Sigmoid colon (tissue), 7 donors: ENCODE measurements around the gene ZBTB24. TPM values are rescaled to one million over a fixed set of nuclear protein-coding genes. Genes with fewer than 3 reads are reported as not detected.

ENCODE experiments used
- DNase-seq: peaks from one replicate; pipeline ENCODE4 v3.0.0-alpha.2; 2019
- H3K27ac ChIP-seq, 4 donors: fragments of 200-600 bp; sonication (generic); one replicate each; pipeline ENCODE4 v1.5.1; 2016 to 2019; ENCODE audit warnings: mild to moderate bottlenecking in 1 of 4
- H3K27me3 ChIP-seq, 3 donors: fragments of 200-600 bp; sonication (generic); one replicate each; pipeline ENCODE4 v1.5.1; 2019; ENCODE audit warnings: mild to moderate bottlenecking in 1 of 3
- H3K36me3 ChIP-seq, 4 donors: fragments of 200-600 bp; sonication (generic); one replicate each; pipeline ENCODE4 v1.5.1; 2016 to 2019
- H3K4me1 ChIP-seq, 4 donors: fragments of 200-600 bp; sonication (generic); one replicate each; pipeline ENCODE4 v1.5.1; 2017 to 2019
- H3K4me3 ChIP-seq, 4 donors: fragments of 200-600 bp; sonication (generic); one replicate each; pipeline ENCODE4 v1.5.1; 2017 to 2019; ENCODE audit warnings: mild to moderate bottlenecking in 2 of 4, moderate library complexity in 1 of 4
- H3K9me3 ChIP-seq, 4 donors: fragments of 200-600 bp in 3 of 4; sonication (generic) in 3 of 4; one replicate each; pipeline versions ENCODE4 v1.5.1 to v1.6.1; 2013 to 2019
- EP300 ChIP-seq, 4 donors: sonication (generic); formaldehyde crosslinking; IDR thresholded peaks; one replicate each; pipeline ENCODE4 v1.6.1; 2017; ENCODE audit warnings: antibody characterized with exemption in 4 of 4
- POLR2A ChIP-seq, 2 donors: fragments of 450-650 bp; IDR thresholded peaks; one replicate each; pipeline ENCODE4 v1.6.1; 2016; ENCODE audit warnings: antibody characterized with exemption in 2 of 2, mild to moderate bottlenecking in 2 of 2, moderate library complexity in 2 of 2
- POLR2AphosphoS5 ChIP-seq, 4 donors: sonication (generic); formaldehyde crosslinking; IDR thresholded peaks; one replicate each; pipeline ENCODE4 v1.6.1; 2017; ENCODE audit warnings: antibody characterized with exemption in 4 of 4
- WGBS, 2 donors: extraction: QIAGEN DNeasy Blood & Tissue Kit; methylation state at CpG; one replicate each; pipeline ENCODE4 v1.1.7; 2013; 5-methylcytosine and 5-hydroxymethylcytosine counted together
- intact Hi-C: fragments of 100-400 bp; cut with DNase I; formaldehyde crosslinking; loops from one replicate; pipeline ENCODE4 v1.15.1; 2023
- polyA plus RNA-seq, 3 donors: library from polyadenylated mRNA; stranded (reverse); fragments of 200-250 nt; gene quantifications; one replicate each; pipeline ENCODE4 v1.2.3, GENCODE V29; 2013
- total RNA-seq, 4 donors: library from RNA; depleted of rRNA; stranded (reverse); fragments of >200 nt; gene quantifications; one replicate each; pipeline ENCODE4 v1.1.0, GENCODE V29; 2016
- TF ChIP-seq, protein P1 (sequence below), 4 experiments: fragments of 450-650 bp in 3 of 4; fragments of 200-600 bp in 1 of 4; IDR thresholded peaks; one replicate each; pipeline ENCODE4 v1.5.1; 2016 to 2019; ENCODE audit warnings: antibody characterized with exemption in 4 of 4, mild to moderate bottlenecking in 3 of 4, moderate library complexity in 2 of 4
- donor health status: healthy with polysubstance abuse.
- donor health status: Bipolar disorder and iron deficiency.
- donor health status: healthy.

Gene ZBTB24
- total and polyA plus RNA-seq, 7 donors, result 2.1 to 8.2 (median 5.1) TPM

DNA sequence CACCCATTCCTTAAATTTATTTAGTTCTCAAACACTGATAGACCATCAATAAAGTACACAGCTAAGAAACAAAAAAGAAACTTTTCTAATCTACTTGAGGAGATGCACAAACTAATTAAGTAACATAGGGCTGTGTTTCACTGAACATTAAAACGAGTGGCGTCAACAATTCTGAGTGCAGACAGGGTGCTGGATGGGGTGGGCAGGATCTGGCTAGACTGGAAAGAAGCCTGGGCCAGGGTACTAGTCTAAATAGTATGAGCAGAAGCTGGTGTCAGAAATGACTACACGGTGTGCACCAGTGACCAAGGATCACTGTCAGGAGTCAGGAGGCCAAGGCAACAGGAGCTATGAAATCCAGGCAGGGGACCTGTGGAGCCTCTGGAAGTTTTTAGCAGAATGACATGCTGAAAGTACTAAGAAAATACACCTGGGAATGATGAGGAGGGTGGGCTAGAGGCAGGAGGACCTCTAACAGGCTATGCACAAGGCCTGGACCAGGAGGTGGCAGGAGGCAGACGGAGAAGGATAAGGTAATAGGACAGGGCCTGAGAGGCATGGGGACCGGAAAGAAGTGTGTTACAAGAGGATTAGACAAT lies 13.3 kb downstream of the ZBTB24 start:
- Histone ChIP-seq H3K27ac (no peak overlapping the region), H3K27me3 (no peaks in the 10 kb centered on the region), H3K4me3 (no peak overlapping the region), H3K4me1 (no peaks in the 10 kb centered on the region), H3K9me3 (no peaks in the 10 kb centered on the region), H3K36me3 (peaks cover 6 to 99% (median 49%) of the 10 kb centered on the region in 4 donors)
- WGBS, 2 donors, result 95 to 96% methylated on average over 5 of the region's 5 CpGs
- TF ChIP-seq, protein P1, sequence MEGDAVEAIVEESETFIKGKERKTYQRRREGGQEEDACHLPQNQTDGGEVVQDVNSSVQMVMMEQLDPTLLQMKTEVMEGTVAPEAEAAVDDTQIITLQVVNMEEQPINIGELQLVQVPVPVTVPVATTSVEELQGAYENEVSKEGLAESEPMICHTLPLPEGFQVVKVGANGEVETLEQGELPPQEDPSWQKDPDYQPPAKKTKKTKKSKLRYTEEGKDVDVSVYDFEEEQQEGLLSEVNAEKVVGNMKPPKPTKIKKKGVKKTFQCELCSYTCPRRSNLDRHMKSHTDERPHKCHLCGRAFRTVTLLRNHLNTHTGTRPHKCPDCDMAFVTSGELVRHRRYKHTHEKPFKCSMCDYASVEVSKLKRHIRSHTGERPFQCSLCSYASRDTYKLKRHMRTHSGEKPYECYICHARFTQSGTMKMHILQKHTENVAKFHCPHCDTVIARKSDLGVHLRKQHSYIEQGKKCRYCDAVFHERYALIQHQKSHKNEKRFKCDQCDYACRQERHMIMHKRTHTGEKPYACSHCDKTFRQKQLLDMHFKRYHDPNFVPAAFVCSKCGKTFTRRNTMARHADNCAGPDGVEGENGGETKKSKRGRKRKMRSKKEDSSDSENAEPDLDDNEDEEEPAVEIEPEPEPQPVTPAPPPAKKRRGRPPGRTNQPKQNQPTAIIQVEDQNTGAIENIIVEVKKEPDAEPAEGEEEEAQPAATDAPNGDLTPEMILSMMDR (IDR thresholded peaks at IDR 0.05), result no peak
- TF ChIP-seq EP300 (IDR thresholded peaks at IDR 0.05) (no peak), POLR2A (IDR thresholded peaks at IDR 0.05) (no peak), POLR2AphosphoS5 (IDR thresholded peaks at IDR 0.05) (no peak)
- intact Hi-C loops, result no loop called here
- DNase-seq, result no peak

DNA sequence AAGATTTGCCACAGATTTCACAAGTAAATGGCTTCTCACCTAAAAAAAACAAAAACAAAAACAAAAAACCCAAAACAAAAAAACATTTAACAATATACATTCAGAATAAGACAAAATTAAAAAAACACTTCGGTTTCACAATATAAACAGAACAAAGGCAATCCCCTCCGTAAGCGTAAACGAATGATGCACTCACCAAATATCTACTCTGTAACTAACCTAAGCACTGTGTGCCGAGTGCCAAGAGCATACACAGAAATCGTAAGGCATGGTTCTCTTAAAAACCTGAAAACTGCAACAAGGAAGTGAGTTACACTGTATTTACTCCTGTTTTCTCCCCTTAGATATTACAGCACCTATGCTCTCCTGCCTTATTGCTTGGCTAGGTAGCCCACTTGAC lies 15.3 kb downstream of the ZBTB24 start:
- Histone ChIP-seq H3K27me3 (no peaks in the 10 kb centered on the region), H3K9me3 (no peaks in the 10 kb centered on the region), H3K27ac (no peak overlapping the region), H3K4me1 (no peaks in the 10 kb centered on the region), H3K4me3 (no peak overlapping the region), H3K36me3 (peaks cover 6 to 93% (median 34%) of the 10 kb centered on the region in 4 donors)
- WGBS, 2 donors, result 79 to 85% methylated on average over 6 of the region's 6 CpGs
- intact Hi-C loops, result no loop called here
- DNase-seq, result no peak
- no peak for TF ChIP-seq EP300 (IDR thresholded peaks at IDR 0.05)
- TF ChIP-seq, protein P1 (IDR thresholded peaks at IDR 0.05), result no peak
- no peak for TF ChIP-seq POLR2A (IDR thresholded peaks at IDR 0.05)

DNA sequence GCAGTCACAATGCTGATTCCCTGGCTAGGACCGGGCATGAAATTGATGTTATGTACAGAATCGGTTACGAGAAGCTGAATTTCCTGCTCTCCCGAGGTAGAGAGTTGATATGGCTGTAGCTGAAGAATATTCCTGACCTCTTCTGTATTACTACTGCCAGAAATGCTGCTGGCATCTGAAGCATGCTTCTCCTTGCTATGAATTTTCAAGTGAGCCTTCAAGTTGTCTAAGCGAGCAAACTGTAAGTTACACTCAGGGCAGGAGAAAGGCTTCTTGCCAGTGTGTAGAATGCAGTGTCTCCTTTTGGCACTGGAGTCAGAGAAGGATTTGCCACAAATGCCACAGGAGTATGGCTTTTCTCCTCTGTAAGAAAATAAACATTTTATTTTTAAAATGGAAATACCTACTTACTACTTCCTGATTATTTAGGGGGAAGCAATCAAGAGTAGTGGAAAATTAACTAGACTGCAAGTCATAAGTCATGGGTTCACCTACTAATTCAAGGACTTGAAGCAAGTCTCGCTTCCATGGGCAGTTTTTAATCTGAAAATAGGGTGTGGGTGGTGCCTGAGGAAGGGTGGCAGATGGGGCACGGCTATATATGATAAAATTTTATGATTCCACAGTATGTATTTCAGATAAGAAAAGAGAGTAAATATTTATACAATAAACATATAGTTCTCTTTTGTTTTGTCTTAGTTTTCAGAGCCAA lies 16.7 kb downstream of the ZBTB24 start:
- WGBS, 2 donors, result 56 to 78% methylated on average over 7 of the region's 7 CpGs
- Histone ChIP-seq H3K9me3 (no peaks in the 10 kb centered on the region), H3K4me3 (no peak overlapping the region), H3K4me1 (no peaks in the 10 kb centered on the region), H3K36me3 (peaks cover 6 to 93% (median 28%) of the 10 kb centered on the region in 4 donors), H3K27ac (no peak overlapping the region), H3K27me3 (no peaks in the 10 kb centered on the region)
- TF ChIP-seq EP300 (IDR thresholded peaks at IDR 0.05) (no peak), POLR2AphosphoS5 (IDR thresholded peaks at IDR 0.05) (no peak), POLR2A (IDR thresholded peaks at IDR 0.05) (no peak)
- TF ChIP-seq, protein P1 (IDR thresholded peaks at IDR 0.05), result no peak
- no peak for DNase-seq
- intact Hi-C loops, result no loop called here

DNA sequence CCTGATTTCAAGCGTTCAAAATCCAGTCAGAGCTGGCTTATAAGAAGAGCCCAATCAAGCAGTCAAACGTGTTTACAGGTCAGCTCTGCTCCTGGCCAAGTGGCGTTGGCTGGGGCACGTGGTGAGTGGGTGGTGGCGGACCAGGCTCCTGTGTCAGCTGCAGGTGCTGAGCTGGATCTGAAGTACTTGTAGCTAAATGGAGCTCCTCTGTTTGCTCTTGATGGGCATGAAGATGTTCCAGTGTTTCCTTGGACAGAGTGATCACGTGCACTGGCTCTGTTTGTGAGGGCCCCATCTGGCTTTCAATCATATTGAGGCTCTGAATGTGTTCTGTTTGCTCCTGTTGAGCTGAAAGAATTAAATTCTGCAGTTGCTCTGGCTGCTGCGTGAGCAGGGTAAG lies 17.2 kb downstream of the ZBTB24 start:
- Histone ChIP-seq H3K4me3 (no peak overlapping the region), H3K27me3 (no peaks in the 10 kb centered on the region), H3K9me3 (no peaks in the 10 kb centered on the region), H3K27ac (no peak overlapping the region), H3K36me3 (peaks cover 6 to 93% (median 22%) of the 10 kb centered on the region in 4 donors), H3K4me1 (no peaks in the 10 kb centered on the region)
- intact Hi-C loops, result no loop called here
- TF ChIP-seq POLR2AphosphoS5 (IDR thresholded peaks at IDR 0.05) (no peak), EP300 (IDR thresholded peaks at IDR 0.05) (no peak), POLR2A (IDR thresholded peaks at IDR 0.05) (no peak)
- TF ChIP-seq, protein P1 (IDR thresholded peaks at IDR 0.05), result no peak
- no peak for DNase-seq
- WGBS, 2 donors, result 73 to 88% methylated on average over 7 of the region's 7 CpGs
